Smooth muscle cell (in vitro differentiated cells): ENCODE measurements around the gene DCPS. TPM values are rescaled to one million over a fixed set of nuclear protein-coding genes. Genes with fewer than 3 reads are reported as not detected.

Experiments used
- DNase-seq: peaks from one replicate; lab custom pipeline; 2025; ENCODE audit not compliant: unreplicated experiment; lab: John Stamatoyannopoulos, UW
- H2AFZ ChIP-seq: fragments of 200-600 bp; sonication (generic); 2 replicates; pipeline ENCODE4 v1.6.0; 2016; ENCODE audit warnings: antibody characterized with exemption, low read depth, mild to moderate bottlenecking
- H3F3A ChIP-seq: fragments of 200-600 bp; sonication (generic); 2 replicates; pipeline ENCODE4 v1.6.0; 2017; ENCODE audit warnings: antibody characterized with exemption, low read depth
- H3K27ac ChIP-seq: fragments of 200-600 bp; sonication (generic); 2 replicates; pipeline ENCODE4 v1.5.1; 2016; ENCODE audit warnings: low read depth, mild to moderate bottlenecking
- H3K27me3 ChIP-seq: fragments of 200-600 bp; sonication (generic); 2 replicates; pipeline ENCODE4 v1.6.1; 2016; ENCODE audit warnings: low read depth, mild to moderate bottlenecking
- H3K36me3 ChIP-seq: fragments of 200-600 bp; sonication (generic); 2 replicates; pipeline ENCODE4 v1.5.1; 2016; ENCODE audit warnings: low read depth
- H3K4me1 ChIP-seq: fragments of 200-600 bp; sonication (generic); 2 replicates; pipeline ENCODE4 v1.5.1; 2016; ENCODE audit warnings: low read depth
- H3K4me2 ChIP-seq: fragments of 200-600 bp; sonication (generic); 2 replicates; pipeline ENCODE4 v1.6.0; 2016; ENCODE audit warnings: mild to moderate bottlenecking
- H3K4me3 ChIP-seq: fragments of 200-600 bp; sonication (generic); 2 replicates; pipeline ENCODE4 v1.5.1; 2016; ENCODE audit warnings: mild to moderate bottlenecking
- H3K79me2 ChIP-seq: fragments of 200-600 bp; sonication (generic); 2 replicates; pipeline ENCODE4 v1.6.0; 2016; ENCODE audit warnings: low read depth, mild to moderate bottlenecking
- H3K9ac ChIP-seq: fragments of 200-600 bp; sonication (generic); 2 replicates; pipeline ENCODE4 v1.6.0; 2016; ENCODE audit warnings: low read depth
- H3K9me3 ChIP-seq: fragments of 200-600 bp; sonication (generic); replicated peaks from 2 replicates; pipeline ENCODE4 v1.5.1; 2016; ENCODE audit warnings: low read depth
- H4K20me1 ChIP-seq: fragments of 200-600 bp; sonication (generic); 2 replicates; pipeline ENCODE4 v1.6.0; 2016; ENCODE audit warnings: low read depth
- CTCF ChIP-seq: fragments of 200-600 bp; sonication (generic); IDR thresholded peaks from 2 replicates; pipeline ENCODE4 v1.5.1; 2017; ENCODE audit warnings: borderline replicate concordance, mild to moderate bottlenecking, antibody characterized with exemption; ENCODE audit not compliant: insufficient read depth, poor library complexity, severe bottlenecking
- WGBS: methylation state at CpG from one replicate; pipeline ENCODE4 v1.1.7; 2016; ENCODE audit warnings: low lambda C conversion rate; 5-methylcytosine and 5-hydroxymethylcytosine counted together
- polyA plus RNA-seq: library from polyadenylated mRNA; unstranded; fragments of >200 nt; fragmentation: Nextera tagmentation; extraction: Ambion mirVana; gene quantifications from 2 replicates; pipeline ENCODE4 v1.2.1, GENCODE V29; 2016
- total RNA-seq: library from RNA; depleted of rRNA; stranded (reverse); fragments of >200 nt; gene quantifications from 2 replicates; pipeline ENCODE4 v1.2.3, GENCODE V29; 2014

DCPS gene
- total and polyA plus RNA-seq, 2 experiments from 2014 or later, result 19.0 to 25.4 TPM

DNA sequence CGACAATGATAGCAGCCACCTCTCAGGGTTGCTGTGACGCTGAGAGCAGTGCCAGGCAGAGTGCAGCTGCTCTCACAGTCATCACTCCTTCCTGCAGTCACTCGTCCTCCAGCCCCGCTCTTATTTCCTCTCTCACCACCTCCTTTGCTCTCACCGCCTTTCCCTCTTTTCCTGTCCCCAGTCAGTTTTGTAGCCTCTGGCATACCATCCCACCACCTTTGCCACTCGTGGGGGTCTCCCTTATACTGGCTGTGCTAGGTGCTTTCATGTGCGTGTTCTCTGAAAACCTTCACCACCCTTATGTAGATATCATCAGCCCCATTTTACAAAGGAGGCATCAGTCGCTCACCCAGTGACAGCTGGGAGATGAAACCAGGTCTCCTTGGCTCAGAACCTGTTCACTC, 32.3 kb downstream of the DCPS start:
- no peak for DNase-seq
- WGBS, result 74% methylated on average over 8 of the region's 8 CpGs
- Histone ChIP-seq H3K4me3 (no peak overlapping the region), H3K9me3 (no peaks in the 10 kb centered on the region), H3K27ac (peak overlapping the region; percentile 52), H2AFZ (no peak overlapping the region), H3K4me2 (peak overlapping the region; percentile 27), H3F3A (peaks cover 29% of the 10 kb centered on the region), H3K36me3 (no peaks in the 10 kb centered on the region), H3K9ac (peak overlapping the region; percentile 48), H4K20me1 (no peaks in the 10 kb centered on the region), H3K79me2 (no peaks in the 10 kb centered on the region), H3K27me3 (no peaks in the 10 kb centered on the region), H3K4me1 (peaks cover 30% of the 10 kb centered on the region)
- TF ChIP-seq CTCF, result no peak

GRCh38 chr11:126336671-126337101, 32.8 kb downstream of the DCPS start:
- peak overlapping the region; percentile 52 for H3K27ac ChIP-seq
- peaks cover 32% of the 10 kb centered on the region for H3F3A ChIP-seq
- no peak for TF ChIP-seq CTCF

DNA sequence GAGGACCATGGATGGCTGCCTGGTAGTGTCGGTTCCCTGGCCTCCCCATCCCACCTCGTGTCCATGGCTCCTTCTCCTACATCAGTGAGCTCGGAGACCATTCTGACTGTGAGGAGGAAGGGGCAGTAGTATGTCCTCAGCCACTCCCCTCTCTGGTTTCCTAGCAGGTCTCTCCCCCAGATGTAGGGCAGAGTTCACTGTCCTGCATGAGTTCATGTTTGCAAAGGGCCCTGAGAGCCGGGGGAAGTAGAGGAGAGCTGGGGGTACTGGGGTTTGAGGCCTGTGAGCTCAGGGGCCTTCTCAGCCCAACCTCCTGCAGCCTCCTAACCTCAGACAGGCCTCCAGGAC, 33.2 kb downstream of the DCPS start:
- WGBS, result 70% methylated on average over 4 of the region's 4 CpGs
- DNase-seq, result no peak
- Histone ChIP-seq H3K4me1 (peaks cover 37% of the 10 kb centered on the region), H3K27ac (peak overlapping the region; percentile 52), H3K27me3 (no peaks in the 10 kb centered on the region), H4K20me1 (no peaks in the 10 kb centered on the region), H3K9me3 (no peaks in the 10 kb centered on the region), H3K79me2 (no peaks in the 10 kb centered on the region), H3F3A (peaks cover 28% of the 10 kb centered on the region), H3K36me3 (no peaks in the 10 kb centered on the region), H3K4me3 (no peak overlapping the region), H3K9ac (no peak overlapping the region), H3K4me2 (peak overlapping the region; percentile 27), H2AFZ (no peak overlapping the region)
- no peak for TF ChIP-seq CTCF

More at GRCh38 chr11:126336671-126337101, 32.8 kb downstream of the DCPS start:
- Histone ChIP-seq H4K20me1 (no peaks in the 10 kb centered on the region), H3K79me2 (no peaks in the 10 kb centered on the region), H3K36me3 (no peaks in the 10 kb centered on the region), H3K4me2 (peak overlapping the region; percentile 27), H3K4me3 (no peak overlapping the region), H3K4me1 (peaks cover 35% of the 10 kb centered on the region), H3K9ac (no peak overlapping the region), H3K27me3 (no peaks in the 10 kb centered on the region), H3K9me3 (no peaks in the 10 kb centered on the region), H2AFZ (no peak overlapping the region)
- WGBS, result 80% methylated on average over 9 of the region's 9 CpGs
- DNase-seq, result no peak

GRCh38 chr11:126337474-126338241, 33.8 kb downstream of the DCPS start:
- H3K4me3 ChIP-seq, result no peak overlapping the region
- H2AFZ ChIP-seq, result no peak overlapping the region
- H3K27me3 ChIP-seq, result no peaks in the 10 kb centered on the region
- DNase-seq, result no peak
- H3K9ac ChIP-seq, result no peak overlapping the region
- H3K4me1 ChIP-seq, result peaks cover 41% of the 10 kb centered on the region
- H4K20me1 ChIP-seq, result no peaks in the 10 kb centered on the region
- H3K36me3 ChIP-seq, result no peaks in the 10 kb centered on the region
- peaks cover 28% of the 10 kb centered on the region for H3F3A ChIP-seq
- H3K4me2 ChIP-seq, result peak overlapping the region; percentile 27
- no peaks in the 10 kb centered on the region for H3K79me2 ChIP-seq
- no peaks in the 10 kb centered on the region for H3K9me3 ChIP-seq
- 47% methylated on average over 15 of the region's 15 CpGs for WGBS
- no peak for TF ChIP-seq CTCF
- peak overlapping the region; percentile 52 for H3K27ac ChIP-seq
